HG03575 (cell line): ENCODE data around the gene EPB41.
"Not testable (repeated sequence)": the region's sequence is repeated elsewhere in the genome, so short reads cannot be mapped to it uniquely, and the experiment has no call there.

Experiments
- ATAC-seq: cut with Tn5 transposase; IDR thresholded peaks from one replicate; pipeline ENCODE4 v1.9.1; 2021; ENCODE audit not compliant: unreplicated experiment, insufficient number of reproducible peaks, low FRiP score; ENCODE audit errors: extremely low read depth

Gene EPB41

DNA sequence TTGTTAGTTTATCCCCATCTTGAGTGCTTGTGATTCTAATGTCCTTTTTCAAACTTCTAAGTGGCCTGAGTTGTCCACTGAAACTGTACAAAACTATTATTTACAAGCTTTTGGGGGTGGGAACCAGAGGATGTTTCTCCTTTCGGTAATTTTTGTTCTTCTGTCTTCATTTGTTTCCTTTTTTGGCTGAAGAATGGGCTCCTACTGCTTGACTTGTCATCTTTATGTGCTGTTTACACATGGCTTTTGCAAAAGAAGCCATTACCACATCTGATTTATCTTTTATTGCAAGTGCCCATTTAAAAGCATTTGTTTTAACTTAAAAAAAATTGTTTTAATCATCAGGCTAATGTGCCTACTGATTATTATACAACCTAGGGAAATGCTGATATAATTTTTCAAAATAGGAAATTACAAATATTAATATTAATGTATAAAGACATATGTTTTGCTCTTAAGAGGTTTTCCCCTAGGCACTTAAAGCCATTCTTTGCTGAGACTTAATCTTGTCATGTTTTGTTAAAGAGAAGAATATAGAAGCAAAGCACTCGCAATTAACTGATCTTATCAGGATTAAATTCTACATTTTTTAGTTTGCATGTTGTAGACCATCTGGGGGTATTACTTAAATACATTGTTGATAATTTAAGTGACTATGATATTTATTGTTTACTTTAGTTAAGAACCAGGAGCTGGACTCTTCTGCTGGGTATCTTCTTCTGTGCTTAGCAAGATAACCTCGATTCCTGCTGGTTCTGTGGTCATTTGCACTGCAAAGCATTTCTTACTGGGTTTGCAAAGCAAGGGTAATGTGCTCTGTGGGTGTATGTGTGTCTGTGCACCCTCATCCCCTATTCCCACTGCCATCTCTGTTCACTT, 169.2 kb downstream of the EPB41 start:
- ATAC-seq, result no peak

DNA sequence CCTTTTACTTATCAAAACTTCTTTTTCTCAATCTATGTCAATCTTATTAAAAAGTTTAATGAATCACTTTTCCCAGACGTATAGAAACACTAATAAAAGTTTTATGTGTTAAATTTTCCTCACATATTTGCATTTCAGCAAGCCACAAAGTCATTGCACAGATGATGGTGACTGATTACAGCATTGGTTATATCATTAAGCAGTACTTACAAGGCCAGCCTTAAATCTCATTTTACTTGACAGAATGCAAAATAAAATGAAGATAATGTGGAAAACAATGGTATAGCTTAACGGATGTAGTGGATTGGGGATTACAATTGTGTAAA, 169.8 kb downstream of the EPB41 start:
- no peak for ATAC-seq

DNA sequence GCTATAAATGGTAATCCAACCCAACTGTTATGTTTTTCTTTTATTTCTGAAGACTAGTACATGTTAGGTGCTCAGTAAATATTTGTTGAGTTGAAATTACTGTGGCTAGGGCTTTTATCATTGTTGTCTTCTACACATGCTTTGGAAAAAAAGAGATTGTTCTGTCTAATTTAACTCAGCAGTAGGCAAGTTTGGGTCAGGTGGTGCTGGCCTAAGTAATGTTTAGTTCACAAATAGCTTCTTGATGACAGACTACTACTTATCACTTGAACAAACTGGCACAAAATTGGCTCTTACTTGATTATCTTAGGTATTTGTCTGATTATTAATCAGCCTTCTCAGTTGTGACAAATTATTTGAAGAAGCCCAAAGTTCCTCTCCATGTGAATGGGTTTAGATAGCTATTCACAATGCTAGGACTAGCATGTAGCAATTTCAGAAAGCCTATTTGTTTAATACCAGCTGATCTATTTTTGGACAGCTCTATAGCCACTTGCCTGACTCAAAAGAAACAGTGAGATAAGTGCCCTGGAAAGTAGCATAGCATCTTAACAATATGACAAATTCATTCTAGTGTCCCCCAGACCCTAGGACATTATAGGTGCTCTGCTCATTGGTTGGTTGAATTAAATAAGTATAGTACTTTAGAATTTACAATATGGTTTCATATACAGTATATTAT, 176.7 kb downstream of the EPB41 start:
- ATAC-seq, result no peak

DNA sequence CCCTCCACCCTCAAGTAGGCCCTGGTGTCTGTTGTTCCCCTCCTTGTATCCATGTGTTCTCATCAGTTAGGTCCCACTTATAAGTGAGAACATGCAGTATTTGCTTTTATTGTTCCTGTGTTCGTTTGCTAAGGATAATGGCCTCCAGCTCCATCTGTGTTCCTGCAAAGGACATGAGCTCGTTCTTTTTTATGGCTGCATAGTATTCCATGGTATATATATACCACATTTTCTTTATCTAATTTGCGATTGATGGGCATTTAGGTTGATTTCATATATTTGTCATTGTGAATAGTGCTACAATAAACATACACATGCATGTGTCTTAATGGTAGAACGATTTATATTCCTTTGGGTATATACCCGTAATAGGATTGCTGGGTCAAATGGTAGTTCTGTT, 178.3 kb downstream of the EPB41 start:
- not testable (repeated sequence) for ATAC-seq

DNA sequence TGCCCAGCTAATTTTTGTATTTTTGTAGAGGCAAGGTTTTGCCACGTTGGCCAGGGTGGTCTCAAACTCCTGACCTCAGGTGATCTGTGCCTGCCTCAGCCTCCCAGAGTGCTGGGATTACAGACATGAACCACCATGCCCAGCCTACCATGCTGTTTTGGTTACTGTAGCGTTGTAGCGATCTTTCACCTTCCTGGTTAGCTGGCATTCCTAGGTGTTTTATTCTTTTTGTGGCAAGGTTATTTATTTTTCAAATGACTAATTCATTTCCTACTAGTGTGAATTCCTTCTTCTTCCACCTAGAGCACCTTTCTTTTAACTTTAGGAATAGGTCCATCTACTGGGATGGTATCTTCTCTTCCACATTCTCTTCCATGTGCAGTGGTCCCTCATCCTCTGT, 180.1 kb downstream of the EPB41 start:
- ATAC-seq, result no peak

DNA sequence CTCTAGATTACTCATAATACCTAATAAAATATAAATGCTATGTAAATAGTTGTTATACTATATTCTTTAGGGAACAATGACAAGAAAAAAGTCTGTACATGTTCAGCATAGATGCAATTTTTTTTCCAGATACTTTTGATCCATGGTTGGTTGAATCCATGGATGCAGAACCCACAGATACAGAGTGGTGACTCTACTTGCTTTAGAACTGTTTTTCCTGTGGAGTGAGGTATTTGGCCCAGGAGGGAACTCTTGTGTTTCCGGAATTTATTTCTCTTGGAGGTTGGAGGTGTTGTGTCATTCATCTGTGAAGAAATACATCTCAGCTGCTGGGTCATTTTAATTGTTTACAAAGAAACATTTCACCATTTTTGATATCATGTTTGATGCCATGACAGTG, 180.6 kb downstream of the EPB41 start:
- ATAC-seq, result no peak

DNA sequence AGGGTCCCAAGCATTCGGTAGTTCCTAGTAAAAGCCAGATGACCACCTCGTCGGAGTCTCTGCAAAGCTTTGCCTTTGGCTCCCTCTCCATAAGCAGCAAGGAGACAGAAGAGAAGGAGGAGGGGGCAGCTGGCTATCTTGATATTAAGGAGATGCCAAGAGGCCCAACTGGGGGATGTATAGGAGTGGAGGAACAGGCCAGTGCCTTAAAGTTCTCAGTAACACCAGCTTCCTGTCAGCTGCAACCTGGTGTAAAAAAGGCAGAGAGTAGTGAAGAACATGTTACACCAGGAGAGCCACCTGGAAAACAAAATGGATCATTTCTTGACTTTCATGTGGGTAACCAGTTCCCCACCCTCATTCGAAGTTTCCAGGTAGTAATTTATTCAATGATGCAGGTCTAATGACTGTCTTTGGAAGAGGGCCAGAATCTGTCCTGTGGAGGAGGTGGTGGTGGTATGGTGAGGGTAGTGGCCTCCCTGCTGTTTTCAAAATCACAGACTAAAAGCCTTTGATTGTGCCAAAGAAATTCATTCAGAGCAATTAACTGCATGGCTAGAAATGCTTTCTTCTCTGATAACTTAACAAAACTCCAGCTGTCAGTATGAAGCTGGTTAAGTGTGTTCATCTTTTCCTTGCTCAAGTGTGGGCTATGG, 182.0 kb downstream of the EPB41 start:
- ATAC-seq, result no peak

DNA sequence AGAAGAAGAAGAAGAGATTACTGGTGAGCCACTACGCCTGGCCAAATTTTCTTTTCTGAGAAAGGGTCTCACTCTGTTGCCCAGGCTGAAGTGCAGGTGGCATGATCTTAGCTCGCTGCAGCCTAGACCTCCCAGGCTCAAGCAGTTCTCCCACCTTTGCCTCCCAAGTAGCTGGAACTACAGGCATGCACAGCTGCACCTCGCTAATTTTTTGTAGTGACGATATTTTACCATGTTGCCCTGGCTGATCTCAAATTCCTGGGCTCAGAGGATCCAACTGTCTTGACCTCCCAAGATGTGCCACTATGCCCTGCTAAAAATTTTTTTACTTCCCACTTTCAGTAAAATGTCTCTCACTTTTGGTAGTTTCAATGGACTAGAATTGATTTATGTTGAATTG, 184.9 kb downstream of the EPB41 start:
- ATAC-seq, result no peak

DNA sequence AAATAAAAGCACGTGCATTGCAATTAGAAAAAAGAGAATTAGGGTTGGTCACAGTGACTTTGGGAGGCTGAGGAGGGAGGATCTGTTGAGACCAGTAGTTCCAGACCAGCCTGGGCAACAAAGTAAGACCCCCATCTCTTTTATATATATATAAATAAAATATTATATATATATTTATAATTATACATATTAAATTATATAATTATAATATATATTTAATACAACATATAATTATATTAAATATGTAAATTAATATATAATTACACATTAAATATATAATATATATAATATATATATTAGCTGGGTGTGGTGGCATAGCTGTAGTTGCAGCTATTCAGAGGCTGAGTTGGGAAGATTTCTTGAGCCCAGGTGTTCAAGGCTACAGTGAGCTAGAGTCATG, 186.1 kb downstream of the EPB41 start:
- no peak for ATAC-seq

DNA sequence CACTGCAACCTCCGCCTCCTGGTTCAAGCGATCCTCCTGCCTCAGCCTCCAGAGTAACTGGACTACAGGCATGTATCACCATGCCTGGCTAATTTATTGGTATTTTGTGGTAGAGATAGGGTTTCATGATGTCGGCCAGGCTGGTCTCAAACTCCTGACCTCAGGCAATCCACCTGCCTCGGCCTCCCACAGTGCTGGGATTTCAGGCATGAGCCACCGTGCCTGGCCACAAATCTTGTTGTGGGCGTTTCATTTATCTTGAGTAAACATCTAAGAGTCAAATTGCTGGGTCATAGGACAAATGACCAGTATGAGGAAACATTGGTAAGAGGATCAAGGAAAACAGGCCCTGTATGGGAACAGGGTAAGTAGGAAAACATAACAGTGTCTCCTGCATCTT, 191.5 kb downstream of the EPB41 start:
- ATAC-seq, result no peak

DNA sequence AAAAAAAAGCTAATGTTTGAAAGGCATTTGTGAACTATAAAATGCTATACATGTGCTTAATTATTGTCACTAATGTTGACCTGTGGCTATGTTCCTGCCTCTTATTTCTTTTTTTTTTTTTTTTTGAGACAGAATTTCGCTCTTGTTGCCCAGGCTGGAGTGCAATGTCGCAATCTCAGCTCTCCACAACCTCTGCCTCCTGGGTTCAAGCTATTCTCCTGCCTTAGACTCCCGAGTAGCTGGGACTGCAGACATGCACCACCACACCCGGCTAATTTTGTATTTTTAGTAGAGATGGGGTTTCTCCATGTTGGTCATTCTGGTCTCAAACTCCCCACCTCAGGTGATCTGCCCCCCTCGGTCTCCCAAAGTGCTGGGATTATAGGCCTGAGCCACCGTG, 193.7 kb downstream of the EPB41 start:
- ATAC-seq, result not testable (repeated sequence)

DNA sequence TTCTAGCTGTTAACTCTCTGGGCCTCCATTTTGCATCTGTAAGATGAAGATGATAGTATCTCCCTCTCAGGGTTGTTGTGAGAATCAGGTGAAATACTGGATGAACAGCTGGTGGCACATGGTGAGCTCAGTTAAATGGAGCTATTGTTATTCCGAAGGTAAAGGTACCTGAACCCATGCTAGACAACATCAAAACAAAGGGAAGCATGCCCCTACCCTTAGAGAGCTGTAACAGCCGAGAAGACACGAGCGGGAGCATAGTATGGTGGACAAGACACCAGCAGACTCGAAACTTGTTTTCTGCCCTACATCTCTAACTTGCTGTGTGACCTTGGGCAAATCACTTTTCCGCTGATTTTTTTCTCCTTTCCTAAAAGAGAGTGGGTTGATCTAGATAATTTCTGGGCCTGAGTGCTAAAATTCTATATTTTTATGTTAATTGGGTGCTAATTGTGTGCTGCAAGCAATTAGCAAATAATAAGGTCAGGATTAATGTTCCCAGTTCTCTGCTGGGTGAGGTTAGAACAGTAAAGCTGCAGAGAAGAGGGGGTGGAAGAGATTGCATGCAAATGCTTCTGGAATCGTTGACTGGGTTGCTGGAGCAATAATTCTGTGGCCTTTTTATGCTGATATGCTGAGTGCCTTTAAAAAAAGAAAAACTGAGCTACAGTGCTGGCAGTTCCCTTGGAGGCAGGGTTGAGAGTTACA, 198.5 kb downstream of the EPB41 start:
- ATAC-seq, result no peak

DNA sequence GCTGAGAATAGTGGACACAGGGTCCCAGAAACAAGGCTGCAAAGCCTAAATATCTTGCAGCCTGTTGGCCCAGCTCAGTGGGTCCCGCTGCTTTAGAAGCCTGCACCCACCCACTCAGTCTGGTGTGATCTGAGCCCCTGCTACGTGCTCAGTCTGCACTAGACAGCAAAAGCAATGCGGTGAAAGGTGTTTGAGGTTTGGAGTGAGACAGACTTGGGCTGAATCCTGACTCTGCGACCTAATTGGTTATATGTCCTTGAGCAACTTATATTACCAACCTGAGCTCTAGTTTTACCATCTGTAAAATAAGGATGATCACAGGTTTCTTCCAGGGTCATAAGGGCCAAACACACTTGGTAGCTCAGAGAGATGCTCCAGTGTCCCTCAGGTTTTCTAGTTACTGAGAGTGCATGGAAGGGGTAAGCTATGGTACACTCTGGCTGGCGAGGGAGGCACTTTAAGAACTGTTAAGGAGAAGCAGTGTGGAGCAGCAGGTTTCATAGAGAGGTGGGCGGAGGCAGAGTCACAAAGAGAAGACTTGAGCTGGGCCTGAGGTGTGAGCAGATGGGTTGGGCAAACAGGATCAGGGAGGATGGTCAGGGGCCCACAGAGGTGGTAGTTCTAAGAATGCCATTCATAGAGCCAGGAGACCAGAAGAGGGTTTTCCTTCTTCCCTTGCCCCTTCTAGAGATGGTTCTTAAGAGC, 199.2 kb downstream of the EPB41 start:
- ATAC-seq, result no peak

DNA sequence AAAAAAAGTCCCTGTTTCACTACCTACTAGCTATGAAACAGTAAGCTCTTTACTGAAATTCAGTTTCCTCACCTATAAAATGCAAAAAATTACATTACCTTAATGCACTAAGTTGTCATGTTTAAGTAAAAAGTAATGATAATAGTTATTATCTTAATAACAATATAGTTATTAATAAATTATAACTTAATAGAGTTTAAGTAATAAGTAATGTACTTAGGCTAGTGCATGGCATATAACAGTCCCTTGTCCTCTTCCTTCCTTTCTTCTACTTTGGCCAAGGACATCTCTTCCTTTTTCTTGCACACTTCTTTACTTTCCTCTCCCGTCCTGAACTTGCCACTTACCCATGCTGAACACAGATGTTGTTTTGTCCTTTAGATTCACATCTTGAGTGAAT, 200.3 kb downstream of the EPB41 start:
- no peak for ATAC-seq

DNA sequence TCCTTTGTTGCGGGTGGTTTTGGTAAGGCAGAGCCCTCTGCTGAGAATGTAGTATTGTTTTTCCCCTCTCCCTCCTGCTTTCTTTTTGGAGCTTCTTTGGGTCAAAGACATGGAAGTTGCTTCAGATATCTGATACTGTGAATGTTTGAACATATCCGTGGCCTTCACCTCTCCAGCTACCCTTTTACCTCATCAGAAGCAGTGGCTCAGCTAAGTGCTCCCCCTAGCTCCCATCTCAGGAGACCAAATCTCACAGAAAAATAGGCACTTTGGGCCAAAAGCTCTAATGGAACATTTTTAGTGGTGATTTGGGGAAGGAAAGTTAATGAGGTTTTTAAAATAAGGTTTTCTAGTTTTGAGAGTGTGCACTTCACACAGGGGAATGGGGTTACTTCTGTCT, 203.0 kb downstream of the EPB41 start:
- ATAC-seq, result no peak

DNA sequence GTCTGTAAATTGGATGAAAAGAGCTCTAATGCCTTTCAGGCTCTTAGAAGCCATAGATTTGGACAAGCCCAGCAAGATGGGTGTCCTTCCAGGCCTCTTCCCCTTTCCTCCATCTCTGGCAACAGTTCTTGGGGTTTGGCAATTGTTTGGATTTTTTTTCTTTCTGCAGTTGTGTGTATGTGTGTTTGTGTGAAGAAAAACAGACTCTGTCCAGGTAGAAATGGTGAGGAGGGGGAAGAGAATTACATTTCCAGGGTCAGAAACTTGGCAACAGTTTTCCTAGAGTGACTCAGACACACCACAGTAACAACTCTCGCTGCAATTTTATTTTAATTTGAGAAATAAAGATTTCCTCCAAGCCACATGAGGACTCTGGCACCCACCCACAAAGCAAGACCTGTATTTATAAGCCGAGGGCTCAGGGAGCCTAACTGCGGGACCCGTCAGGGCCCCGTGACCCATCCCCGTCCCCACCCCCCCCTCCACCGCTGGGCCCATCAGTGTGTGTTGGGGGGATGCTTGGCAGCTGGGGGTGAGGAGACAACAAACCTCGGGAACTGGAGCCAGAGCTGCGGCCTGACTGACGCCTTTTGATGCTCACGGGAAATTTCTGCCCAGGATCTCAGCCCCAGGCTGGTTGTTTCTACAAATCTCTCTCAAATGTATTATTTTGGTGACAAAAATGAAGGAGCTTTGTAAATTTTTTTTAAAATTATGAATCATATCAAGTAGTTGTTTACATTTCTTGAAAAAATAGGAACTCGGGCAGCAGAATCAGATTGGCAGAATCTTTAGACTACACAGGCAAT, 205.0 kb downstream of the EPB41 start:
- ATAC-seq, result no peak

DNA sequence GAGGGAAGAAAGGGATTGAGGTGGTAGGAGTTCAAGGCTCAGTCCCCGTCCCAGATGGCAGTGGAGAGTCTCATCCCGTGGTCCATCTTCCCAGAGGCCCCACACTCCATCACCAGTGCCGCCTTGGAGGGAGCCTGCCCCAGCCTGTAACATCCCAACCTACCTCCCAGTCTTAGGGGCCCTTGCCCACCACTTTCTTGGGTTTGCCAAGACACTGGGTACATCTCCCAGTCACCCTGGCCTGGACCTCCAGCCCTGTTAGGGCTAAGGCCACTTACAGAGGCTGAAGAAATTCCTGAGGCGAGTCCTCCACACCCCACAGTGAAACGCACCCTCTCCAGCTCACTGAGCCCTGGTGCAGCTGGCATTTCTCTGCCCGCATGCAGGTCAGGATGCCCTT, 206.0 kb downstream of the EPB41 start:
- ATAC-seq, result no peak

DNA sequence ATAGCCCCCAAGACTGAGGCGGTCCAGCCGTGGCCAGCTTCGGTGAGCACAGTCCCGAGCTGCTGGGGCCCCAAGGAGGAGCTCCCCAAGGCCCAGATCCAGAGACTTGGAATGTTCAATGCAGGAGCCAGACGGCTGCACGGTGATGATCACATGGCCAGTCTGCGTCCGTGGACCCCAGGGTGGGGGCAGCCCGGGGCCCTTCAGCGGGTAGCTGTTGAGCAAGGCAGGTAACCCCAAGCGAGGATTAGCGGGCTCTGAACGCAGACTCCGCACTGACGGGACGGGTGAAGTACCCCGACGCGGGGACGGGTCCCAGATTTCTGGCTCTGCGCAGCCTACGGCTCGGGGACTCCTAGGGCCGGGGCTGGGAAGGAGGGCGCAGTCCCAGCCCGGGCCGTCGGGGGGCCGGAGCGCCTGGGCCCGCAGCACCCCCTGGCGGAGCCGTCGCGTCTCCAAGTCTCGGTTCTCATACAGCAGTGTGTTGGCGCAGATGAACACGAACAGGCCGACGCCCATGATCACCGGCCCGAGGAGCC, 206.6 kb downstream of the EPB41 start:
- no peak for ATAC-seq
